MM.1S (cell line): Measurements from ENCODE around the gene FGF19.

ENCODE experiments used
- EZH2 ChIP-seq: fragments of 300-600 bp; sonication (generic); optimal IDR thresholded peaks from 2 replicates; pipeline ENCODE3; 2017; ENCODE audit warnings: low read depth, mild to moderate bottlenecking, antibody characterized with exemption, low read length, mixed read lengths
- TF ChIP-seq, protein P1 (sequence below): fragments of 300-600 bp; sonication (generic); IDR thresholded peaks from 2 replicates; pipeline ENCODE4 v1.5.1; 2016; ENCODE audit warnings: antibody characterized with exemption, low read length, mixed read lengths

DNA sequence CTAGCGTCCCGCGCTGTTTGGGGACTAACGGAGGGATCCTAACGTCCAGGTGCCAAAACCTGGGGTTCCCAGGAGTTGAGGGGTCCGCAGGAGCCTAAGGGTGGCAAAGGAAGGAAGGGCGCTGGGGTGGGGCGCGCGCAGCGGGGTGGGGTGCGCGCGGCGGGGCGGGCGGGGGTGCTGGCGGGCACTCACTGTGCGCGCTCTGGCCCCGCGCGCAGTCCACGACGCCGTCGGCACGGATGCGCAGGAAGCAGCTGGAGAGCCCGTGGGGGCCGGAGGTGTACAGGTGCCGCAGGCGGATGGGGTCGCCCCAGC, 412 bp downstream of the FGF19 start:
- TF ChIP-seq, protein P1, sequence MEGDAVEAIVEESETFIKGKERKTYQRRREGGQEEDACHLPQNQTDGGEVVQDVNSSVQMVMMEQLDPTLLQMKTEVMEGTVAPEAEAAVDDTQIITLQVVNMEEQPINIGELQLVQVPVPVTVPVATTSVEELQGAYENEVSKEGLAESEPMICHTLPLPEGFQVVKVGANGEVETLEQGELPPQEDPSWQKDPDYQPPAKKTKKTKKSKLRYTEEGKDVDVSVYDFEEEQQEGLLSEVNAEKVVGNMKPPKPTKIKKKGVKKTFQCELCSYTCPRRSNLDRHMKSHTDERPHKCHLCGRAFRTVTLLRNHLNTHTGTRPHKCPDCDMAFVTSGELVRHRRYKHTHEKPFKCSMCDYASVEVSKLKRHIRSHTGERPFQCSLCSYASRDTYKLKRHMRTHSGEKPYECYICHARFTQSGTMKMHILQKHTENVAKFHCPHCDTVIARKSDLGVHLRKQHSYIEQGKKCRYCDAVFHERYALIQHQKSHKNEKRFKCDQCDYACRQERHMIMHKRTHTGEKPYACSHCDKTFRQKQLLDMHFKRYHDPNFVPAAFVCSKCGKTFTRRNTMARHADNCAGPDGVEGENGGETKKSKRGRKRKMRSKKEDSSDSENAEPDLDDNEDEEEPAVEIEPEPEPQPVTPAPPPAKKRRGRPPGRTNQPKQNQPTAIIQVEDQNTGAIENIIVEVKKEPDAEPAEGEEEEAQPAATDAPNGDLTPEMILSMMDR = no peak
- TF ChIP-seq EZH2 = no peak
